Endometrial microvascular endothelial cells (primary cell): Measurements from ENCODE around the gene CNTNAP2. TPM values are rescaled to one million over a fixed set of nuclear protein-coding genes. Genes with fewer than 3 reads are reported as not detected.

Source experiments
- in situ Hi-C: cut with HindIII; loops from 2 replicates; pipeline ENCODE4 v1.10.0; 2017; ENCODE audit warnings: low sequenced_read_pairs, low pct_unique_long_range_greater_than_20kb; ENCODE audit errors: inconsistent ontology term
- total RNA-seq: library from RNA; depleted of rRNA; stranded (reverse); fragments of >200 nt; gene quantifications from one replicate; pipeline ENCODE4 v1.2.3, GENCODE V29; 2015; ENCODE audit errors: inconsistent ontology term

Gene CNTNAP2
- total RNA-seq, 1 donor from 2014 or later: not detected

- in situ Hi-C loops: no loop called here
Measured at GRCh38 chr7:146393346-146393745, 276.7 kb downstream of the CNTNAP2 start.

GRCh38 chr7:146397141-146397540, 280.5 kb downstream of the CNTNAP2 start:
- in situ Hi-C loops: no loop called here

- in situ Hi-C loops: no loop called here
Measured at GRCh38 chr7:146401939-146402338, 285.3 kb downstream of the CNTNAP2 start.

- in situ Hi-C loops: no loop called here
Measured at GRCh38 chr7:146405737-146406136, 289.1 kb downstream of the CNTNAP2 start.

GRCh38 chr7:146411975-146412374, 295.4 kb downstream of the CNTNAP2 start:
- in situ Hi-C loops: no loop called here

- in situ Hi-C loops: no loop called here
Measured at GRCh38 chr7:146412781-146413180, 296.2 kb downstream of the CNTNAP2 start.

GRCh38 chr7:146414373-146414772, 297.8 kb downstream of the CNTNAP2 start:
- in situ Hi-C loops: no loop called here

- in situ Hi-C loops: no loop called here
Measured at GRCh38 chr7:146414937-146415336, 298.3 kb downstream of the CNTNAP2 start.

GRCh38 chr7:146417176-146417575, 300.6 kb downstream of the CNTNAP2 start:
- in situ Hi-C loops: no loop called here

- in situ Hi-C loops: no loop called here
Measured at GRCh38 chr7:146423446-146423845, 306.8 kb downstream of the CNTNAP2 start.

- in situ Hi-C loops: no loop called here
Measured at GRCh38 chr7:146424084-146424483, 307.5 kb downstream of the CNTNAP2 start.

- in situ Hi-C loops: no loop called here
Measured at GRCh38 chr7:146433501-146433900, 316.9 kb downstream of the CNTNAP2 start.

GRCh38 chr7:146443102-146443501, 326.5 kb downstream of the CNTNAP2 start:
- in situ Hi-C loops: no loop called here

- in situ Hi-C loops: no loop called here
Measured at GRCh38 chr7:146449625-146450024, 333.0 kb downstream of the CNTNAP2 start.

- in situ Hi-C loops: no loop called here
Measured at GRCh38 chr7:146455091-146455655, 338.6 kb downstream of the CNTNAP2 start.

GRCh38 chr7:146479040-146479439, 362.4 kb downstream of the CNTNAP2 start:
- in situ Hi-C loops: no loop called here

- in situ Hi-C loops: no loop called here
Measured at GRCh38 chr7:146486519-146486918, 369.9 kb downstream of the CNTNAP2 start.

- in situ Hi-C loops: no loop called here
Measured at GRCh38 chr7:146492017-146492416, 375.4 kb downstream of the CNTNAP2 start.

- in situ Hi-C loops: no loop called here
Measured at GRCh38 chr7:146494952-146495596, 378.5 kb downstream of the CNTNAP2 start.

GRCh38 chr7:146496657-146497056, 380.1 kb downstream of the CNTNAP2 start:
- in situ Hi-C loops: no loop called here

- in situ Hi-C loops: no loop called here
Measured at GRCh38 chr7:146499970-146500369, 383.4 kb downstream of the CNTNAP2 start.
